C4-2B (cell line): ENCODE data around the gene KIF25.
"Not testable (repeated sequence)": the region's sequence is repeated elsewhere in the genome, so short reads cannot be mapped to it uniquely, and the experiment has no call there.

Experiments
- H3K27ac ChIP-seq: fragments of 450-650 bp; 2 replicates; pipeline ENCODE4 v1.5.1; 2017
- ZFX ChIP-seq: fragments of 450-650 bp; IDR thresholded peaks from 2 replicates; pipeline ENCODE4 v1.6.1; 2017
- TF ChIP-seq, protein P1 (sequence below): fragments of 450-650 bp; conservative IDR thresholded peaks from 2 replicates; pipeline ENCODE4 v1.5.1; 2017; ENCODE audit warnings: mild to moderate bottlenecking

The KIF25 gene

DNA sequence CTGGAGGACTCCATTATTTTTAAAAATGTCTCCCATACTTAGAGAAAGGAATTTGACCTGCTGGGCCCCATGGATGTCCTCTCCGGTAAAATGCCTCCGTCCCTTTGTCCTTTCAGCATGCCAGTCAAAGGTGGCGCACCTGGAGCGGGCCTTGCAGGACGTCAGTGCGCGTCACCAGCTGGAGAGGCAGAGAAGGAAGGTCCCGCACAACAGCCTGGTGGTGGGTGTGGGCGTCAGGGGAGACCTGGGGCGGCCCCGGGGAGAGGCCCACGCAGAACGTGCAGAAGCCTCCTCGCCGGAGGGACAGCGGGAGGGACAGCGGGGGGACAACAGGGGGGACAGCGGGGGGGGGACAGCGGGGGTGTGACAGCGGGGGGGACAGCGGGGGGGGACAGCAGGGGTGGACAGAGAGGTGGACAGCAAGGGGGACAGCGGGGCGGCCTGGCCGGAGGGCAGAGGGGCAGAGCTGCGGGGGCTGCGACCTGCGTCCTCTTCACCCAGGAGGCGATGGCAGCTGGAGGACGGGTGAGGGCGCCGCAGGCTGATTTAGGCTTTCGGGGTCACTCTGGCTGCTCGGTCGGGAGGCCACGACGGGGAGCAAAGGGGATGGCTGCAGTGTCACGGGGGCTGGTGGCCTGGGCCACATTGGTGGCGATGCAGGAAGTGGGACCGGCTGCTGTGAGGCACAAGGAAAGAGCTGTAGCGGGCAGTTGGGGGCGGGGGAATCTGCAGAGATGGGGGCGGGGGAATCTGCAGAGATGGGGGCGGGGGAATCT lies 859 bp upstream of the KIF25 start:
- TF ChIP-seq, protein P1, sequence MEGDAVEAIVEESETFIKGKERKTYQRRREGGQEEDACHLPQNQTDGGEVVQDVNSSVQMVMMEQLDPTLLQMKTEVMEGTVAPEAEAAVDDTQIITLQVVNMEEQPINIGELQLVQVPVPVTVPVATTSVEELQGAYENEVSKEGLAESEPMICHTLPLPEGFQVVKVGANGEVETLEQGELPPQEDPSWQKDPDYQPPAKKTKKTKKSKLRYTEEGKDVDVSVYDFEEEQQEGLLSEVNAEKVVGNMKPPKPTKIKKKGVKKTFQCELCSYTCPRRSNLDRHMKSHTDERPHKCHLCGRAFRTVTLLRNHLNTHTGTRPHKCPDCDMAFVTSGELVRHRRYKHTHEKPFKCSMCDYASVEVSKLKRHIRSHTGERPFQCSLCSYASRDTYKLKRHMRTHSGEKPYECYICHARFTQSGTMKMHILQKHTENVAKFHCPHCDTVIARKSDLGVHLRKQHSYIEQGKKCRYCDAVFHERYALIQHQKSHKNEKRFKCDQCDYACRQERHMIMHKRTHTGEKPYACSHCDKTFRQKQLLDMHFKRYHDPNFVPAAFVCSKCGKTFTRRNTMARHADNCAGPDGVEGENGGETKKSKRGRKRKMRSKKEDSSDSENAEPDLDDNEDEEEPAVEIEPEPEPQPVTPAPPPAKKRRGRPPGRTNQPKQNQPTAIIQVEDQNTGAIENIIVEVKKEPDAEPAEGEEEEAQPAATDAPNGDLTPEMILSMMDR = no peak
- no peak for TF ChIP-seq ZFX
- no peak overlapping the region for H3K27ac ChIP-seq

DNA sequence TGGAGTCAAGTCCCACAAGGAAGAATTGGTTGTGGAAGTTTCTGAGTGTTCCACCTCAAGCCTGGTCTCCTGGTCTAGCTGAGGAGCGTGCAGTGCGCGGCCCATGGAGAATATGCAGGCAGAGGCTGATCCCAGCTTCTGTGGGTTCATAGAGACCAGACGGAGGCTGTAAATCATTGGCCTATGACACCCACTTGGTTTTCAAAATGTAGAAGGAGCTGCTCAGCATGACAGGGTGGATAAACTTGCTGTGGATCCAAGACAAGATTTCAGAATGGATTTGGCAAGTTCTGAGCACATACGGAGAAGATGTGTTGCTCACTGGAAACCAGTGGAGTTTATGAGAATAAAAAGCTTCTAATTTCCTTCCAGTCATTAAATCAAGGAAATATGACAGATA lies 744 bp downstream of the KIF25 start:
- no peak overlapping the region for H3K27ac ChIP-seq
- no peak for TF ChIP-seq ZFX
- TF ChIP-seq, protein P1 = no peak

DNA sequence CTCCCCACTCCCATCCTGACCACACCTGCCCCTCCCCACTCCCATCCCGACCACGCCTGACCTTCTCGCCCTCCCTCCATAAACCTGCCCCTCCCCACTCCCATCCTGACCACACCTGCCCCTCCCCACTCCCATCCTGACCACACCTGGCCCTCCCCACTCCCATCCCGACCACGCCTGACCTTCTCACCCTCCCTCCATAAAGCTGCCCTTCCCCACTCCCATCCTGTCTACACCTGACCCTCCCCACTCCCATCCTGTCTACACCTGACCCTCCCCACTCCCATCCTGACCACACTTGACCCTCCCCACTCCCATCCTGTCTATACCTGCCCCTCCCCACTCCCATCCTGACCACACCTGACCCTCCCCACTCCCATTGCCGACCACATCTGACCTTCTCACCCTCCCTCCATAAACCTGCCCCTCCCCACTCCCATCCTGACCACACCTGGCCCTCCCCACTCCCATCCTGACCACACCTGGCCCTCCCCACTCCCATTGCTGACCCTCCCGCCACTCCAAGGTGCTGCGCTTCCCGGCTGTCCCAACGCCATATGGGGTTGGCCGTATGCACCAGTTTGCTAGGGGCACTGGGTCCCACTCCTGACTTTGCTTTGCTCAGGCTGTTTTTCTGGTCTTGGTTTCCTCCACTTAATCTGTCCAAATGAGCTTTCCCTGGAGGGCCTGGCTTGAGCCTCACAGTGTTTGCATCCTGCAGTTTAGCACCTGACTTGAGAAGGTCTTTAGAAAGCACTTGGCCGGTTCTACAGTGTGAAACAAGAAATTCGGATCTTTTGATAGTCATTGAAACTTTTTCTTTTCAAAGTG lies 2.9 kb downstream of the KIF25 start:
- no peak for TF ChIP-seq ZFX
- TF ChIP-seq, protein P1 = no peak
- H3K27ac ChIP-seq = no peak overlapping the region

DNA sequence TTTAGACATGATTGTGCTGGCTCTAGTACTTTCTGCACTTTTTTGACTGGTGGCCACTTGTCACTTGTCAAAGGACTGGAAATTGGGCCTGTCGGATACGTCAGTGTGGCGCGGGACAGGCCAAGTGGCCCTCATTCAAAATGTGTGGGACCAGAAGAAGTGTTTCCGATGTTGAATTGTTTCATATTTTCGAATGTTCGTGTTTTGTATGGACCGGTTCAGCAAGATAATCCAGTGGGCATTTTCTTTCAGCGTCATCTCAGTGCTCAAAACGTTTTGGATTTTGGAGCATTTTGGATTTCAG lies 3.5 kb downstream of the KIF25 start:
- no peak overlapping the region for H3K27ac ChIP-seq
- TF ChIP-seq, protein P1 = no peak
- TF ChIP-seq ZFX = no peak

DNA sequence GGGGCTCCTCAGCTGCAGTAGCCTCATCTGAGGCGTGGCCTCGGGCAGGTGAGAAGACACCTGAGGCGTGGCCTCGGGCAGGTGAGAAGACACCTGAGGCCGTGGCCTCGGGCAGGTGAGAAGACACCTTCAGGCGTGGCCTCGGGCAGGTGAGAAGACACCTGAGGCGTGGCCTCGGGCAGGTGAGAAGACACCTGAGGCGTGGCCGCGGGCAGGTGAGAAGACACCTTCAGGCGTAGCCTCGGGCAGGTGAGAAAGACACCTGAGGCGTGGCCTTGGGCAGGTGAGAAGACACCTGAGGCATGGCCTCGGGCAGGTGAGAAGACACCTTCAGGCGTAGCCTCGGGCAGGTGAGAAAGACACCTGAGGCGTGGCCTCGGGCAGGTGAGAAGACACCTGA lies 4.0 kb downstream of the KIF25 start:
- H3K27ac ChIP-seq = not testable (repeated sequence)

DNA sequence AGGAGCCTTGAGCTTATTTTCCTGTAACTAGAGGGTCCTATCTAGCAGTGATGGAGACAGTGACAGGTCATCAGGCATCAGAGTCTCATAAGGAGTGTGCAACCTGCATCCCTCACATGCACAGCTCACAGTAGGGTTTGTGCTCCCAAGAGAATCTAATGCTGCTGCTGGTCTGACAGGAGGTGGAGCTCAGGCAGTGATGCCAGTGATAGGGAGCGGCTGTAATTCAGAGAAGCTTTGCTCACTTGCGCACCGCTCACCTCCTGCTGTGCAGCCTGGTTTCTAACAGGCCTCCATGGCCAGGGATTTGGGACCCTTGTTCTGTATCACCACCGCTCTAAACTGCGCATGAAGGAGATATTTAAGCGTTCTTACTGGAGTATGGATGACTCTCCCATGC lies 5.3 kb downstream of the KIF25 start:
- TF ChIP-seq, protein P1 = no peak
- H3K27ac ChIP-seq = no peak overlapping the region

DNA sequence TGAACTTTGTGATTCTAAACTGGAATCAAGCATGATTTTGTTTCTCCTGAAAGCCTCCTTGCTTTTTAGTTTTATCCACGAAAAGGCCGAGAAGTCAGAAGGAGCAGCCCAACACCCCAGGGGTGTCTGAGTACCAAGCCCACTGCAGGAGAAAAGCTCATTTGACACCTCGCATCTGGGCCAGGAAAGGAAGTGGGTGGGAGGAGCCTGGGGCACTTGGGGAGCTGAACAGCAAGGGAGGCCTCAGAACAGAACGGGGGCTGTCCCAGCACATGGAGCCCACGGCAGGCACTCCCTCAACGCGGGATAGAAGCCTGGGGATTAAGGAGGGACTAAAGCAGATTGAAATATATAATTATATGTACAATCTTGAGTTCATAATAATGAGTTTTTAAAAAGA lies 6.6 kb downstream of the KIF25 start:
- no peak for TF ChIP-seq ZFX
- H3K27ac ChIP-seq = no peak overlapping the region

DNA sequence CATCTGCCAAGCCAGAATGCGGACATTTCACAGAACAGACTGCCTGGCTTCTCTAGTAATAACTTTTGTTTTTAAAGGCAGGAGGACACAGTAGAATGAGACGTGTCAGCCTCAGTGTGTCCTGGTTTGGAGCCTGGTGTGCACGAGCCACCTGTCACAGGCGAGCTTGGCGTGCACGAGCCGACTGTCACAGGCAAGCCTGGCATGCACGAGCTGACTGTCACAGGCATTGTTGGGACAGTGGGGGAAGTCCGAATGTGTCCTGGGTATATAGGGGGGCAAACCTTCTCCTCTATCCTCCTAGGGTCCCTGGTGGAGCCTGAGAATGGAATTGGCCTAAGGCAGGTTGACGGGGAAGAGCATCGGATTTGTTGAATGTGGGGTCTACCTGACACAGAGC lies 7.5 kb downstream of the KIF25 start:
- TF ChIP-seq ZFX = no peak
- TF ChIP-seq, protein P1 = no peak
- no peak overlapping the region for H3K27ac ChIP-seq
